CD14-positive monocyte (primary cell): ENCODE data around the gene PIWIL1. TPM values are rescaled to one million over a fixed set of nuclear protein-coding genes. Genes with fewer than 3 reads are reported as not detected.

Source experiments
- DNase-seq, 3 donors: peaks; one replicate each; pipeline ENCODE4 v3.0.0-alpha.2; 2011 to 2022
- H2AFZ ChIP-seq: 2 replicates; pipeline ENCODE4 v1.6.0; 2012; ENCODE audit warnings: mild to moderate bottlenecking, low read depth, low read length, inconsistent platforms; ENCODE audit not compliant: insufficient read depth, poor library complexity, severe bottlenecking
- H3K27ac ChIP-seq, 2 donors: 1 replicate in 1 of 2; 2 replicates in 1 of 2; pipeline ENCODE4 v1.5.1; 2012 to 2013; ENCODE audit warnings: low read length in 2 of 2, control low read depth in 1 of 2, inconsistent platforms in 1 of 2, low read depth in 1 of 2, mild to moderate bottlenecking in 1 of 2
- H3K27me3 ChIP-seq, 2 donors: one replicate each; pipeline versions ENCODE4 v1.6.0 to v1.6.1; 2011 to 2013; ENCODE audit warnings: low read length in 2 of 2; ENCODE audit not compliant: control insufficient read depth in 2 of 2, insufficient read depth in 2 of 2
- H3K36me3 ChIP-seq, 2 donors: replicated peaks in 1 of 2; 1 replicate in 1 of 2; 2 replicates in 1 of 2; pipeline versions ENCODE4 v1.5.1 to v1.6.1; 2012 to 2013; ENCODE audit warnings: low read length in 2 of 2, control low read depth in 1 of 2, inconsistent platforms in 1 of 2, mild to moderate bottlenecking in 1 of 2; ENCODE audit not compliant: insufficient read depth in 2 of 2, control insufficient read depth in 1 of 2
- H3K4me1 ChIP-seq, 2 donors: 1 replicate in 1 of 2; 2 replicates in 1 of 2; pipeline versions ENCODE4 v1.5.1 to v1.6.1; 2012 to 2013; ENCODE audit warnings: low read length in 2 of 2, control low read depth in 1 of 2, inconsistent platforms in 1 of 2, mild to moderate bottlenecking in 1 of 2, moderate library complexity in 1 of 2; ENCODE audit not compliant: insufficient read depth in 2 of 2, control insufficient read depth in 1 of 2
- H3K4me2 ChIP-seq: replicated peaks from 2 replicates; pipeline ENCODE3; 2012; ENCODE audit warnings: low read length, moderate library complexity, mild to moderate bottlenecking; ENCODE audit not compliant: poor library complexity, severe bottlenecking; ENCODE audit errors: extremely low read depth
- H3K4me3 ChIP-seq, 3 experiments: fragments of 200-600 bp in 1 of 3; sonication (generic) in 1 of 3; replicated peaks in 1 of 3; 1 replicate in 2 of 3; 2 replicates in 1 of 3; pipeline ENCODE4 v1.5.1; 2011 to 2013; ENCODE audit warnings: low read length in 3 of 3, mild to moderate bottlenecking in 3 of 3, control low read depth in 2 of 3, low read depth in 2 of 3, inconsistent platforms in 1 of 3, moderate library complexity in 1 of 3
- H3K79me2 ChIP-seq: 2 replicates; pipeline ENCODE4 v1.6.0; 2012; ENCODE audit warnings: mild to moderate bottlenecking, control low read depth, inconsistent platforms, low read length, moderate library complexity; ENCODE audit not compliant: insufficient read depth
- H3K9ac ChIP-seq: 2 replicates; pipeline ENCODE4 v1.6.0; 2017; ENCODE audit warnings: low read length, mild to moderate bottlenecking; ENCODE audit not compliant: insufficient read depth, poor library complexity, severe bottlenecking
- H3K9me3 ChIP-seq, 2 donors: replicated peaks in 1 of 2; 1 replicate in 1 of 2; 2 replicates in 1 of 2; pipeline versions ENCODE4 v1.5.1 to v1.6.1; 2012 to 2013; ENCODE audit warnings: low read length in 2 of 2, control low read depth in 1 of 2; ENCODE audit not compliant: control insufficient read depth in 1 of 2, insufficient read depth in 1 of 2
- H4K20me1 ChIP-seq: 2 replicates; pipeline ENCODE4 v1.6.0; 2012; ENCODE audit warnings: mild to moderate bottlenecking, low read length, control low read depth, moderate library complexity; ENCODE audit not compliant: insufficient read depth
- H3K27ac Mint-ChIP-seq, 7 donors: one replicate each; pipeline ENCODE4 v1.8.0; 2020; ENCODE audit warnings: mild to moderate bottlenecking in 7 of 7, mixed read lengths in 7 of 7, moderate library complexity in 6 of 7, inconsistent platforms in 2 of 7
- H3K27me3 Mint-ChIP-seq, 3 donors: one replicate each; pipeline ENCODE4 v1.8.0; 2021 to 2022; ENCODE audit warnings: low read depth in 3 of 3, mild to moderate bottlenecking in 3 of 3, mixed read lengths in 3 of 3, moderate library complexity in 3 of 3, inconsistent platforms in 1 of 3
- H3K36me3 Mint-ChIP-seq, 2 donors: one replicate each; pipeline ENCODE4 v1.8.0; 2020; ENCODE audit warnings: mixed read lengths in 2 of 2, inconsistent platforms in 1 of 2, mild to moderate bottlenecking in 1 of 2
- H3K4me1 Mint-ChIP-seq: one replicate; pipeline ENCODE4 v1.8.0; 2020; ENCODE audit warnings: mild to moderate bottlenecking, mixed read lengths
- H3K4me3 Mint-ChIP-seq, 2 donors: one replicate each; pipeline ENCODE4 v1.8.0; 2020; ENCODE audit warnings: mild to moderate bottlenecking in 2 of 2, mixed read lengths in 2 of 2, moderate library complexity in 1 of 2
- H3K9me3 Mint-ChIP-seq, 7 donors: one replicate each; pipeline ENCODE4 v1.8.0; 2020 to 2022; ENCODE audit warnings: mixed read lengths in 7 of 7, mild to moderate bottlenecking in 6 of 7, moderate library complexity in 6 of 7, inconsistent platforms in 2 of 7
- CTCF ChIP-seq: fragments of 200-600 bp; IDR thresholded peaks from one replicate; pipeline ENCODE4 v1.8.0; 2022; ENCODE audit warnings: antibody characterized with exemption, mild to moderate bottlenecking
- WGBS: methylation state at CpG from one replicate; pipeline ENCODE4 v1.1.5; 2013; ENCODE audit warnings: missing lambda C conversion rate; ENCODE audit not compliant: insufficient coverage; 5-methylcytosine and 5-hydroxymethylcytosine counted together
- intact Hi-C, 2 donors: fragments of 100-400 bp; cut with micrococcal nuclease; formaldehyde crosslinking; loops; one replicate each; pipeline versions ENCODE4 v1.15.0 to v1.15.1; 2023
- polyA plus RNA-seq, 3 donors: library from polyadenylated mRNA; depleted of rRNA in 1 of 3; unstranded in 2 of 3; stranded (reverse) in 1 of 3; fragments of 300-500 nt in 2 of 3; fragments of >200 nt in 1 of 3; fragmentation: Illumina TruSeq in 2 of 3; gene quantifications; 1 replicate in 2 of 3; 2 replicates in 1 of 3; pipeline ENCODE4 v1.2.3, GENCODE V29; 2012 to 2021

The PIWIL1 gene
- polyA plus RNA-seq, 3 donors = not detected

- H3K36me3 Mint-ChIP-seq = no peaks in the 10 kb centered on the region
Measured at GRCh38 chr12:130322263-130322662, 15.4 kb upstream of the PIWIL1 start.

GRCh38 chr12:130330685-130331084 lies 7.0 kb upstream of the PIWIL1 start:
- Mint-ChIP-seq H3K4me1 (no peaks in the 10 kb centered on the region), H3K27ac (no peak overlapping the region), H3K27me3 (peaks cover 1 to 4% (median 4%) of the 10 kb centered on the region in 3 donors), H3K36me3 (no peaks in the 10 kb centered on the region), H3K4me3 (no peak overlapping the region), H3K9me3 (no peaks in the 10 kb centered on the region)
- H3K9me3 ChIP-seq = no peaks in the 10 kb centered on the region
- WGBS = 89% methylated on average over 4 of the region's 9 CpGs
- DNase-seq = no peak
- no peak overlapping the region for H3K4me2 ChIP-seq
- H3K4me3 ChIP-seq = no peak overlapping the region
- no peak overlapping the region for H3K9ac ChIP-seq
- peaks cover 0 to 5% of the 10 kb centered on the region in 2 donors for H3K27me3 ChIP-seq
- H3K79me2 ChIP-seq = no peaks in the 10 kb centered on the region
- no peak overlapping the region for H2AFZ ChIP-seq
- H4K20me1 ChIP-seq = no peaks in the 10 kb centered on the region
- intact Hi-C loops = loop anchor here (5.0 kb wide), 2 partner anchors 278 to 283 kb away; no protein-coding TSS in a partner anchor
- no peak overlapping the region for H3K27ac ChIP-seq
- no peak for TF ChIP-seq CTCF
- H3K36me3 ChIP-seq = no peaks in the 10 kb centered on the region
- H3K4me1 ChIP-seq = no peaks in the 10 kb centered on the region

More at GRCh38 chr12:130322263-130322662, 15.4 kb upstream of the PIWIL1 start:
- no peak overlapping the region for H3K4me3 ChIP-seq
- no peaks in the 10 kb centered on the region for H3K36me3 ChIP-seq
- no peak overlapping the region for H3K4me3 Mint-ChIP-seq
- WGBS = 70% methylated on average over 2 of the region's 3 CpGs
- H3K9me3 ChIP-seq = no peaks in the 10 kb centered on the region
- peaks cover 0 to 3% (median 0%) of the 10 kb centered on the region in 7 donors for H3K9me3 Mint-ChIP-seq
- no peak overlapping the region for H2AFZ ChIP-seq
- H3K27ac ChIP-seq = no peak overlapping the region
- intact Hi-C loops = no loop called here
- H3K4me1 ChIP-seq = no peaks in the 10 kb centered on the region
- H3K4me2 ChIP-seq = no peak overlapping the region
- no peak overlapping the region for H3K27ac Mint-ChIP-seq
- no peak for TF ChIP-seq CTCF
- H4K20me1 ChIP-seq = no peaks in the 10 kb centered on the region
- H3K9ac ChIP-seq = no peak overlapping the region
- peaks cover 0 to 5% (median 0%) of the 10 kb centered on the region in 3 donors for H3K27me3 Mint-ChIP-seq
- no peaks in the 10 kb centered on the region for H3K4me1 Mint-ChIP-seq
- peaks cover 0 to 2% of the 10 kb centered on the region in 2 donors for H3K27me3 ChIP-seq
- H3K79me2 ChIP-seq = no peaks in the 10 kb centered on the region
- no peak for DNase-seq
